Right lobe of liver (tissue), 4 donors: ENCODE results near the gene NAA15.

Experiments used
- POLR2A ChIP-seq: fragments of 450-650 bp; IDR thresholded peaks from one replicate; pipeline ENCODE4 v1.6.1; 2017; ENCODE audit warnings: antibody characterized with exemption, mild to moderate bottlenecking
- TF ChIP-seq, protein P1 (sequence below), 4 donors: fragments of 200-600 bp in 3 of 4; fragments of 450-650 bp in 1 of 4; IDR thresholded peaks; one replicate each; pipeline versions ENCODE4 v1.5.1 to v1.8.0; 2016 to 2022; ENCODE audit warnings: antibody characterized with exemption in 4 of 4, mild to moderate bottlenecking in 2 of 4
- donor health status: DM: no; HTN: no; CAD: no.
- donor health status: DM: no; HTN: no; CAD: no.
- donor health status: DM: no; HTN: yes; CAD: no.

DNA sequence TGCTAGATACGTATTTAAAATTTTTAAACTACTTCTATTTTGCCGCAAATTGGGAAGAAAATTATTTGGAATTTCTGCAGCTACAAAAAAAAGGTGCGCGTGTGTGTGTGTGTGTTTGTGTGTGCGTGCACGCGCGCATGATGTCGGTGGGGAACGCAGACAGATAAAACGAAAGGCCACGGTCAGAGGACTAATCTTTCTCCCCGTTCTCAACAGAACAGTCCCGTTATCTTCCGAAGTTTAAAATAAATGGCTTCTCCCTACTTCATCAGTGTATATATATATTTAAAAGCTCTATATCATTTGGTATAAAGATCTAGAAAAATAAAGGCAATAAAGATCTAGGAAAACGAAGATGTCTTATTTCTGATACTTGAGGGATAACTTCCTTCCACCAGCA lies 22.8 kb upstream of the NAA15 start:
- TF ChIP-seq, protein P1, sequence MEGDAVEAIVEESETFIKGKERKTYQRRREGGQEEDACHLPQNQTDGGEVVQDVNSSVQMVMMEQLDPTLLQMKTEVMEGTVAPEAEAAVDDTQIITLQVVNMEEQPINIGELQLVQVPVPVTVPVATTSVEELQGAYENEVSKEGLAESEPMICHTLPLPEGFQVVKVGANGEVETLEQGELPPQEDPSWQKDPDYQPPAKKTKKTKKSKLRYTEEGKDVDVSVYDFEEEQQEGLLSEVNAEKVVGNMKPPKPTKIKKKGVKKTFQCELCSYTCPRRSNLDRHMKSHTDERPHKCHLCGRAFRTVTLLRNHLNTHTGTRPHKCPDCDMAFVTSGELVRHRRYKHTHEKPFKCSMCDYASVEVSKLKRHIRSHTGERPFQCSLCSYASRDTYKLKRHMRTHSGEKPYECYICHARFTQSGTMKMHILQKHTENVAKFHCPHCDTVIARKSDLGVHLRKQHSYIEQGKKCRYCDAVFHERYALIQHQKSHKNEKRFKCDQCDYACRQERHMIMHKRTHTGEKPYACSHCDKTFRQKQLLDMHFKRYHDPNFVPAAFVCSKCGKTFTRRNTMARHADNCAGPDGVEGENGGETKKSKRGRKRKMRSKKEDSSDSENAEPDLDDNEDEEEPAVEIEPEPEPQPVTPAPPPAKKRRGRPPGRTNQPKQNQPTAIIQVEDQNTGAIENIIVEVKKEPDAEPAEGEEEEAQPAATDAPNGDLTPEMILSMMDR (IDR thresholded peaks at IDR 0.05): no peak
- no peak for TF ChIP-seq POLR2A
